Endothelial cell of umbilical vein (primary cell): ENCODE results near the gene PTPRD.

ENCODE experiments used
- EZH2 ChIP-seq: IDR thresholded peaks from 2 replicates; pipeline ENCODE4 v1.6.1; 2012; ENCODE audit warnings: borderline replicate concordance, low read depth, mild to moderate bottlenecking, moderate library complexity, low read length, inconsistent platforms; ENCODE audit not compliant: severe bottlenecking
- FOS ChIP-seq: IDR thresholded peaks from 2 replicates; pipeline ENCODE4 v1.6.1; 2011; ENCODE audit warnings: mild to moderate bottlenecking, low read length, moderate library complexity, borderline replicate concordance; ENCODE audit not compliant: insufficient read depth

- TF ChIP-seq EZH2, result no peak
- no peak for TF ChIP-seq FOS
Measured at GRCh38 chr9:8613346-8613825, 1999.4 kb downstream of the PTPRD start.
